ENCODE results near the gene ROBO3.

The ROBO3 gene

GRCh38 chr11:124829986-124830385, 35.2 kb upstream of the ROBO3 start:
- no peak for DNase-seq (ENCODE audit: low spot score)
- no peak overlapping the region for H3K27ac ChIP-seq
- no peak for TF ChIP-seq CTCF (IDR thresholded peaks at IDR 0.05)
- H3K4me3 ChIP-seq: no peak overlapping the region

GRCh38 chr11:124830749-124831148, 34.5 kb upstream of the ROBO3 start:
- DNase-seq (ENCODE audit: low spot score): no peak
- no peak overlapping the region for H3K27ac ChIP-seq
- no peak for TF ChIP-seq CTCF (IDR thresholded peaks at IDR 0.05)
- H3K4me3 ChIP-seq: no peak overlapping the region

DNA sequence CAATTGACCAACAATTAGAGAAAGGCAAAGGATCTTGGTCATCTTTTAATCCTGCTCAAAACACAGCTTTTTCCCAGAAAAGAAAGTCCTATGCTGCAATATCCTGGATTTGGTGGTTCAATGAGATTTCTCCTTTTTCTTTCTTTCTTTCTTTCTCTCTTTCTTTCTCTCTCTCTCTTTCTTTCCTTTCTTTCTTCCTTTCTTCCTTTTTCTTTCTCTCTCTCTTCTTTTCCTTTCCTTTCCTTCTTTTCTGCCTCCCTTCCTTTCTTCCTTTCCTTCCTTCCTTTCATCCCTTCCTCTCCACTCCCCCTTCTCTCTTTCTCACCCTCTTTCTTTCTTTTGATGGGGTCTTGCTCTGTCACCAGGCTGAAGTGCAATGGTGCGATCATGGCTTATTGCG, 33.3 kb upstream of the ROBO3 start:
- Histone ChIP-seq H3K4me3 (no peak overlapping the region), H3K27ac (no peak overlapping the region)
- no peak for DNase-seq (ENCODE audit: low spot score)
- no peak for TF ChIP-seq CTCF (IDR thresholded peaks at IDR 0.05)

- DNase-seq (ENCODE audit: low spot score): no peak
- Histone ChIP-seq H3K27ac (no peak overlapping the region), H3K4me3 (no peak overlapping the region)
- TF ChIP-seq CTCF (IDR thresholded peaks at IDR 0.05): no peak
Observed at GRCh38 chr11:124832571-124832970, 32.7 kb upstream of the ROBO3 start.

DNA sequence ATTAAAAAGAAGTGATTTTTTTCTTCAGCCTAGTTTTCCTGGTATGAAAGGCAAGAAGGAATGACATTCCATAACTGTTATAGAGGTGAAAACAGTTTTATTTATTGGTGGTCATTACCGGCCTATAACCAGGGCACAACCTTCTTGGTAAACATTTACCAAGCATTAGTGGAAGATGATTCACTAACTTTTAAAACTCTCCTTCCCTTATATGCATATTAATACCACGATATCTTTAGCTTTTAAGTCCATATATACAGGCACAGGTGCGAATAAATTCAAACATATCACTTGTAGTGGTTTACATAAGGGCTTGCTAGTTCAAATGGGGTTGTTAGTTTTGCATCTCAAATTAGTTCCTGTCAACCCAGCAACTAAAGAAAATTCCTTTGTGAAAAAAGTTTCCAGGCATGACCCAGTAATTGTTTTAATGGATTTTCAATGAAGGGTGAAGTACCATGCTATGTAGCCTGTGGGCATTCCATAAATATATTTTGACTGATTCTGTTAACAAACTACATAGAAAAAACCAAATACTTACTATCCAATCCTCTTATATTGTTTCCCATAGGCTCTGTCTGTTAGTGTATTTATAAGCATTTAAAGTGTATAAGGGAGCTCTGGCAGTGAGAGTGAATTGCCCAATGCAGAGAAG, 30.6 kb upstream of the ROBO3 start:
- Histone ChIP-seq H3K27ac (no peak overlapping the region), H3K4me3 (no peak overlapping the region)
- no peak for TF ChIP-seq CTCF (IDR thresholded peaks at IDR 0.05)
- no peak for DNase-seq (ENCODE audit: low spot score)

DNA sequence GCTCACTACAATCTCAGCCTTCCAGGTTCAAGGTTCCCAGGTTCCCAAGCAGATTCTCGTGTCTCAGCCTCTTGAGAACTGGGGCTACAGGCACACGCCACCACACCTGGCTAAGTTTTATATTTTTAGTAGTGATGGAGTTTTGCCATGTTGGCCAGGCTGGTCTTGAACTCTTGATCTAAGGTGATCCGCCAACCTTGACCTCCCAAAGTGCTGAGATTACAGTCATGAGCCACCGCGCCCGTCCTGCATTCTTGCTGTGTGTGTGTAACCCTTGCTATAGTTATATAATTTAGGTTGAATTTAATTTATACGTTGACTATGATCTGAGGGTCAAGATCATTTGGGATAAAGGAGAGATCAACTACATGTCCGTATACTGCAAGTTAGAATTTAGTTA, 29.3 kb upstream of the ROBO3 start:
- Histone ChIP-seq H3K27ac (peak overlapping the region in 1 of 2 donors; percentile 83), H3K4me3 (peak overlapping the region; percentile 65)
- TF ChIP-seq CTCF (IDR thresholded peaks at IDR 0.05): no peak
- peak; percentile 45 for DNase-seq (ENCODE audit: low spot score)

GRCh38 chr11:124837491-124837856, 27.8 kb upstream of the ROBO3 start:
- TF ChIP-seq CTCF (IDR thresholded peaks at IDR 0.05): no peak
- peak overlapping the region in 1 of 2 donors; percentile 83 for H3K27ac ChIP-seq
- no peak overlapping the region for H3K4me3 ChIP-seq
- DNase-seq (ENCODE audit: low spot score): peak; percentile 70
